SIG-M5 (cell line): ENCODE data around the gene HAUS6.
"Not testable (repeated sequence)": the region's sequence is repeated elsewhere in the genome, so short reads cannot be mapped to it uniquely, and the experiment has no call there.

ENCODE experiments used
- DNase-seq: peaks from one replicate; lab custom pipeline; 2025; lab: John Stamatoyannopoulos, UW

HAUS6 gene

GRCh38 chr9:19048966-19049916 is 53.5 kb downstream of the HAUS6 start, which contains the start of gene RRAGA:
RRAGA (plus strand) TSS chr9:19049427; CDS start chr9:19049660, 233 bp downstream.
- peak; percentile 78 for DNase-seq

GRCh38 chr9:19036611-19037010 is 66.1 kb downstream of the HAUS6 start:
- no peak for DNase-seq

- no peak for DNase-seq
Observed at GRCh38 chr9:19033015-19033414, 69.7 kb downstream of the HAUS6 start, which contains the start of gene SAXO1. SAXO1 (minus strand) TSS chr9:19033209; CDS start chr9:19032908, 301 bp downstream.

- no peak for DNase-seq
Observed at GRCh38 chr9:19032406-19032805, 70.3 kb downstream of the HAUS6 start.

GRCh38 chr9:19030899-19031298 is 71.8 kb downstream of the HAUS6 start:
- DNase-seq: no peak

- DNase-seq: no peak
Observed at GRCh38 chr9:19028835-19029451, 73.8 kb downstream of the HAUS6 start.

GRCh38 chr9:19027825-19028224 is 74.9 kb downstream of the HAUS6 start:
- no peak for DNase-seq

- DNase-seq: no peak
Observed at GRCh38 chr9:19026375-19026774, 76.3 kb downstream of the HAUS6 start.

- DNase-seq: no peak
Observed at GRCh38 chr9:19023078-19023477, 79.6 kb downstream of the HAUS6 start.

GRCh38 chr9:19022206-19022605 is 80.5 kb downstream of the HAUS6 start:
- DNase-seq: no peak

- not testable (repeated sequence) for DNase-seq
Observed at GRCh38 chr9:19021649-19022048, 81.1 kb downstream of the HAUS6 start.

GRCh38 chr9:19020886-19021455 is 81.7 kb downstream of the HAUS6 start:
- no peak for DNase-seq

GRCh38 chr9:19018201-19018600 is 84.5 kb downstream of the HAUS6 start:
- DNase-seq: no peak

GRCh38 chr9:19009391-19009965 is 93.2 kb downstream of the HAUS6 start:
- no peak for DNase-seq
